ENCODE data around the gene ITGA11. TPM values are rescaled to one million over a fixed set of nuclear protein-coding genes. Genes with fewer than 3 reads are reported as not detected.

Gene ITGA11
- polyA plus RNA-seq, 1 of the 3 experiments (the other 2 are of a cell fraction) = 0.49 TPM

GRCh38 chr15:68378595-68378994 lies 53.4 kb downstream of the ITGA11 start:
- Histone ChIP-seq H3K36me3 (replicated peaks in 1 of 2; ENCODE audit: control insufficient read depth in 1 of 2, insufficient read depth in 2 of 2, low read length in 1 of 2) (no peaks in the 10 kb centered on the region), H3K9me2 (no peaks in the 10 kb centered on the region), H2AFZ (ENCODE audit: low read depth) (no peak overlapping the region), H3K4me1 (ENCODE audit: control insufficient read depth in 1 of 2, insufficient read depth in 2 of 2, low read depth in 1 of 2, low read length in 1 of 2) (peaks cover 0 to 8% of the 10 kb centered on the region in 2 experiments; a peak in 3 of 4 replicates), H3K9me3 (no peaks in the 10 kb centered on the region), H3K79me2 (ENCODE audit: insufficient read depth) (no peaks in the 10 kb centered on the region), H3K9ac (no peak overlapping the region), H3K27ac (ENCODE audit: low read depth in 2 of 2, low read length in 1 of 2) (no peak overlapping the region), H3K4me3 (ENCODE audit: low read depth in 2 of 2, low read length in 1 of 2) (no peak overlapping the region), H3K27me3 (ENCODE audit: insufficient read depth) (no peaks in the 10 kb centered on the region), H3F3A (replicated peaks; ENCODE audit: insufficient read depth) (peaks cover 14% of the 10 kb centered on the region), H3K4me2 (no peak overlapping the region), H4K20me1 (ENCODE audit: insufficient read depth) (no peaks in the 10 kb centered on the region)
- WGBS (ENCODE audit: low lambda C conversion rate) = 85% methylated on average over 3 of the region's 3 CpGs
- no peak for DNase-seq
- POLR2A ChIA-PET = no interaction called here
- TF ChIP-seq NFIC (IDR thresholded peaks at IDR 0.05; ENCODE audit: borderline replicate concordance) = no peak
- no peak for TF ChIP-seq GATA2 (CRISPR knock-in tag; IDR thresholded peaks at IDR 0.05)
- TF ChIP-seq FOXM1 (IDR thresholded peaks at IDR 0.05; ENCODE audit: low read depth) = no peak
- TF ChIP-seq NRF1 (IDR thresholded peaks at IDR 0.05; ENCODE audit: low read depth, low read length) = no peak
- no peak for TF ChIP-seq RCOR1 (IDR thresholded peaks at IDR 0.05; ENCODE audit: low read length)
- no peak for TF ChIP-seq MXI1 (IDR thresholded peaks at IDR 0.05; ENCODE audit: low read depth, low read length)
- no peak for TF ChIP-seq FOSL2 (IDR thresholded peaks at IDR 0.05; ENCODE audit: borderline replicate concordance, low read depth)
- TF ChIP-seq TCF12 (IDR thresholded peaks at IDR 0.05) = no peak
- no peak for TF ChIP-seq PBX3 (IDR thresholded peaks at IDR 0.05)
- TF ChIP-seq JUND (IDR thresholded peaks at IDR 0.05) = no peak
- TF ChIP-seq SMC3 (IDR thresholded peaks at IDR 0.05; ENCODE audit: low read depth, low read length) = no peak
- CTCF ChIA-PET = interaction anchor here (1.1 to 1.2 kb wide), 3 partner anchors 71 to 126 kb away, joined by 3 to 4 read pairs (median 3); no protein-coding TSS in a partner anchor

- no peaks in the 10 kb centered on the region for H4K20me1 ChIP-seq (ENCODE audit: insufficient read depth)
- CTCF ChIA-PET = interaction anchor here (1.1 to 1.5 kb wide), 2 partner anchors 12 to 71 kb away, joined by 4 read pairs; no protein-coding TSS in a partner anchor
- peaks cover 5% of the 10 kb centered on the region for H3F3A ChIP-seq (replicated peaks; ENCODE audit: insufficient read depth)
- H3K9me3 ChIP-seq = no peaks in the 10 kb centered on the region
- DNase-seq = no peak
- H3K4me2 ChIP-seq = no peak overlapping the region
- H3K4me3 ChIP-seq (ENCODE audit: low read depth in 2 of 2, low read length in 1 of 2) = no peak overlapping the region
- 87% methylated on average over 3 of the region's 3 CpGs for WGBS (ENCODE audit: low lambda C conversion rate)
- H3K27me3 ChIP-seq (ENCODE audit: insufficient read depth) = no peaks in the 10 kb centered on the region
- POLR2A ChIA-PET = no interaction called here
- no peaks in the 10 kb centered on the region for H3K36me3 ChIP-seq (replicated peaks in 1 of 2; ENCODE audit: control insufficient read depth in 1 of 2, insufficient read depth in 2 of 2, low read length in 1 of 2)
- H3K79me2 ChIP-seq (ENCODE audit: insufficient read depth) = no peaks in the 10 kb centered on the region
- no peak overlapping the region for H3K9ac ChIP-seq
- H3K27ac ChIP-seq (ENCODE audit: low read depth in 2 of 2, low read length in 1 of 2) = no peak overlapping the region
- peaks cover 0 to 3% of the 10 kb centered on the region in 2 experiments; a peak in 1 of 4 replicates for H3K4me1 ChIP-seq (ENCODE audit: control insufficient read depth in 1 of 2, insufficient read depth in 2 of 2, low read depth in 1 of 2, low read length in 1 of 2)
- H3K9me2 ChIP-seq = no peaks in the 10 kb centered on the region
- H2AFZ ChIP-seq (ENCODE audit: low read depth) = no peak overlapping the region
- TF ChIP-seq, protein P1, sequence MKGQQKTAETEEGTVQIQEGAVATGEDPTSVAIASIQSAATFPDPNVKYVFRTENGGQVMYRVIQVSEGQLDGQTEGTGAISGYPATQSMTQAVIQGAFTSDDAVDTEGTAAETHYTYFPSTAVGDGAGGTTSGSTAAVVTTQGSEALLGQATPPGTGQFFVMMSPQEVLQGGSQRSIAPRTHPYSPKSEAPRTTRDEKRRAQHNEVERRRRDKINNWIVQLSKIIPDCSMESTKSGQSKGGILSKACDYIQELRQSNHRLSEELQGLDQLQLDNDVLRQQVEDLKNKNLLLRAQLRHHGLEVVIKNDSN (IDR thresholded peaks at IDR 0.05; ENCODE audit: borderline replicate concordance, low read depth) = no peak
- TF ChIP-seq USF2 (IDR thresholded peaks at IDR 0.05; ENCODE audit: borderline replicate concordance, low read depth, low read length) (no peak), MXI1 (IDR thresholded peaks at IDR 0.05; ENCODE audit: low read depth, low read length) (no peak), TEAD4 (IDR thresholded peaks at IDR 0.05; ENCODE audit: borderline replicate concordance, insufficient read depth) (no peak), PBX3 (IDR thresholded peaks at IDR 0.05) (no peak), EP300 (IDR thresholded peaks at IDR 0.05; ENCODE audit: borderline replicate concordance in 1 of 2, low read depth in 1 of 2, low read length in 1 of 2) (no peak), FOXM1 (IDR thresholded peaks at IDR 0.05; ENCODE audit: low read depth) (no peak), IRF3 (IDR thresholded peaks at IDR 0.05; ENCODE audit: low read depth, low read length) (no peak), TCF12 (IDR thresholded peaks at IDR 0.05) (no peak), JUND (IDR thresholded peaks at IDR 0.05) (no peak), RAD21 (IDR thresholded peaks at IDR 0.05; ENCODE audit: low read length) (no peak), RFX5 (IDR thresholded peaks at IDR 0.05; ENCODE audit: low read length) (no peak), SIN3A (IDR thresholded peaks at IDR 0.05; ENCODE audit: borderline replicate concordance, low read depth, low read length) (no peak), FOSL2 (IDR thresholded peaks at IDR 0.05; ENCODE audit: borderline replicate concordance, low read depth) (no peak), MEF2A (IDR thresholded peaks at IDR 0.05; ENCODE audit: borderline replicate concordance, low read depth) (no peak), GATA2 (CRISPR knock-in tag; IDR thresholded peaks at IDR 0.05) (no peak), RCOR1 (IDR thresholded peaks at IDR 0.05; ENCODE audit: low read length) (no peak)
- TF ChIP-seq, protein P2, sequence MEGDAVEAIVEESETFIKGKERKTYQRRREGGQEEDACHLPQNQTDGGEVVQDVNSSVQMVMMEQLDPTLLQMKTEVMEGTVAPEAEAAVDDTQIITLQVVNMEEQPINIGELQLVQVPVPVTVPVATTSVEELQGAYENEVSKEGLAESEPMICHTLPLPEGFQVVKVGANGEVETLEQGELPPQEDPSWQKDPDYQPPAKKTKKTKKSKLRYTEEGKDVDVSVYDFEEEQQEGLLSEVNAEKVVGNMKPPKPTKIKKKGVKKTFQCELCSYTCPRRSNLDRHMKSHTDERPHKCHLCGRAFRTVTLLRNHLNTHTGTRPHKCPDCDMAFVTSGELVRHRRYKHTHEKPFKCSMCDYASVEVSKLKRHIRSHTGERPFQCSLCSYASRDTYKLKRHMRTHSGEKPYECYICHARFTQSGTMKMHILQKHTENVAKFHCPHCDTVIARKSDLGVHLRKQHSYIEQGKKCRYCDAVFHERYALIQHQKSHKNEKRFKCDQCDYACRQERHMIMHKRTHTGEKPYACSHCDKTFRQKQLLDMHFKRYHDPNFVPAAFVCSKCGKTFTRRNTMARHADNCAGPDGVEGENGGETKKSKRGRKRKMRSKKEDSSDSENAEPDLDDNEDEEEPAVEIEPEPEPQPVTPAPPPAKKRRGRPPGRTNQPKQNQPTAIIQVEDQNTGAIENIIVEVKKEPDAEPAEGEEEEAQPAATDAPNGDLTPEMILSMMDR (IDR thresholded peaks at IDR 0.05) = no peak
Measured at GRCh38 chr15:68377766-68378165, 54.2 kb downstream of the ITGA11 start.

Measured in SK-N-SH (cell line).